BLaER1 treated with 17β-estradiol and CSF1 and Interleukin-3, amounts not matched to agents 10 nM and 100 nM (cell line): Measurements from ENCODE around the gene HDAC11.
A peak's percentile ranks its signal among the peaks of the same experiment; 100 is the strongest.
"Not testable (repeated sequence)": the region's sequence is repeated elsewhere in the genome, so short reads cannot be mapped to it uniquely, and the experiment has no call there.

ENCODE experiments used
- H3K27ac ChIP-seq, 11 experiments: shearing (Covaris generic); formaldehyde crosslinking; 2 replicates each; pipeline ENCODE4 v1.8.1; 2022
- H3K27me3 ChIP-seq, 11 experiments: shearing (Covaris generic); formaldehyde crosslinking; 2 replicates each; pipeline ENCODE4 v1.8.1; 2022
- H3K36me3 ChIP-seq, 11 experiments: shearing (Covaris generic); formaldehyde crosslinking; 2 replicates each; pipeline ENCODE4 v1.8.1; 2022
- H3K4me1 ChIP-seq, 10 experiments: shearing (Covaris generic); formaldehyde crosslinking; 2 replicates each; pipeline ENCODE4 v1.8.1; 2022
- H3K4me2 ChIP-seq, 11 experiments: shearing (Covaris generic); formaldehyde crosslinking; 2 replicates each; pipeline ENCODE4 v1.8.1; 2022
- H3K4me3 ChIP-seq, 10 experiments: shearing (Covaris generic); formaldehyde crosslinking; 2 replicates each; pipeline ENCODE4 v1.8.1; 2022
- H3K9ac ChIP-seq, 11 experiments: shearing (Covaris generic); formaldehyde crosslinking; 2 replicates each; pipeline ENCODE4 v1.8.1; 2022
- H3K9me3 ChIP-seq, 11 experiments: shearing (Covaris generic); formaldehyde crosslinking; replicated peaks in 1 of 11; 2 replicates each; pipeline ENCODE4 v1.8.1; 2022
- H4K20me1 ChIP-seq, 11 experiments: shearing (Covaris generic); formaldehyde crosslinking; 2 replicates each; pipeline ENCODE4 v1.8.1; 2022
- Cebpa-rat ChIP-seq, 11 experiments: shearing (Covaris generic); IDR thresholded peaks; 2 replicates each; pipeline ENCODE4 v1.8.1; 2022

Gene HDAC11

GRCh38 chr3:13479582-13480339 lies at the start of gene HDAC11:
Gene HDAC11, plus strand, starts transcription at chr3:13480306. Its CDS starts 42 bp downstream, at chr3:13480348.
- TF ChIP-seq Cebpa-rat (IDR thresholded peaks at IDR 0.05), result peak in 10 of 11 experiments; percentile 35 to 93 (median 80); a peak in 16 of 22 replicates
- Histone ChIP-seq H3K4me1 (peaks cover 37 to 57% (median 55%) of the 10 kb centered on the region in 10 experiments), H3K9ac (peak within 1 kb of the TSS; percentile 80 to 95 (median 87)), H3K36me3 (no peaks in the 10 kb centered on the region), H3K4me2 (peak within 1 kb of the TSS; percentile 89 to 99 (median 97)), H3K9me3 (no peaks in the 10 kb centered on the region), H3K27ac (peak within 1 kb of the TSS; percentile 82 to 92 (median 89)), H4K20me1 (no peaks in the 10 kb centered on the region; a peak in 2 of 22 replicates), H3K27me3 (no peaks in the 10 kb centered on the region; a peak in 1 of 22 replicates), H3K4me3 (peak within 1 kb of the TSS; percentile 59 to 79 (median 70))

GRCh38 chr3:13430411-13430875 lies 49.7 kb upstream of the HDAC11 start:
- H3K4me1 ChIP-seq, H4K20me1 ChIP-seq, H3K9ac ChIP-seq, H3K27ac ChIP-seq, H3K4me3 ChIP-seq, H3K4me2 ChIP-seq, H3K36me3 ChIP-seq, H3K27me3 ChIP-seq, H3K9me3 ChIP-seq: not testable (repeated sequence)

- Histone ChIP-seq H3K36me3 (no peaks in the 10 kb centered on the region), H3K4me1 (peaks cover 0 to 7% (median 5%) of the 10 kb centered on the region in 10 experiments; a peak in 8 of 20 replicates), H3K9ac (no peak overlapping the region), H4K20me1 (no peaks in the 10 kb centered on the region), H3K27me3 (no peaks in the 10 kb centered on the region), H3K27ac (no peak overlapping the region), H3K9me3 (peaks cover 0 to 8% (median 5%) of the 10 kb centered on the region in 11 experiments; a peak in 6 of 22 replicates), H3K4me3 (no peak overlapping the region), H3K4me2 (no peak overlapping the region)
- TF ChIP-seq Cebpa-rat (IDR thresholded peaks at IDR 0.05), result no peak
These were observed 48.0 kb upstream of the HDAC11 start for GRCh38 chr3:13432093-13432492.

- H3K4me2 ChIP-seq, result no peak overlapping the region
- H3K27me3 ChIP-seq, result no peaks in the 10 kb centered on the region
- no peak overlapping the region for H3K27ac ChIP-seq
- H3K36me3 ChIP-seq, result no peaks in the 10 kb centered on the region
- no peak overlapping the region for H3K4me3 ChIP-seq
- H3K4me1 ChIP-seq, result peaks cover 0 to under 1% (median 0%) of the 10 kb centered on the region in 10 experiments; a peak in 1 of 20 replicates
- TF ChIP-seq Cebpa-rat (IDR thresholded peaks at IDR 0.05), result no peak
- H4K20me1 ChIP-seq, result no peaks in the 10 kb centered on the region
- peaks cover 0 to 8% (median 5%) of the 10 kb centered on the region in 11 experiments; a peak in 6 of 22 replicates for H3K9me3 ChIP-seq
- no peak overlapping the region for H3K9ac ChIP-seq
These were observed 46.2 kb upstream of the HDAC11 start for GRCh38 chr3:13433912-13434311.

GRCh38 chr3:13436213-13436612 lies 43.9 kb upstream of the HDAC11 start:
- not testable (repeated sequence) for H3K27ac ChIP-seq, H3K4me2 ChIP-seq, H3K27me3 ChIP-seq, H3K9me3 ChIP-seq, H3K4me3 ChIP-seq, H4K20me1 ChIP-seq, H3K9ac ChIP-seq, H3K36me3 ChIP-seq
- peaks cover 0 to 15% (median 0%) of the 10 kb centered on the region in 10 experiments; a peak in 3 of 20 replicates for H3K4me1 ChIP-seq

GRCh38 chr3:13440204-13440817 lies 39.8 kb upstream of the HDAC11 start:
- Histone ChIP-seq H3K9me3 (peaks cover 0 to 5% (median 0%) of the 10 kb centered on the region in 11 experiments; a peak in 3 of 22 replicates), H3K27me3 (no peaks in the 10 kb centered on the region), H4K20me1 (no peaks in the 10 kb centered on the region), H3K36me3 (no peaks in the 10 kb centered on the region), H3K4me2 (peak overlapping the region in 1 of 11 experiments; percentile 21; a peak in 2 of 22 replicates), H3K4me3 (no peak overlapping the region), H3K9ac (no peak overlapping the region), H3K27ac (no peak overlapping the region), H3K4me1 (peaks cover 0 to 15% (median 0%) of the 10 kb centered on the region in 10 experiments; a peak in 3 of 20 replicates)
- no peak for TF ChIP-seq Cebpa-rat (IDR thresholded peaks at IDR 0.05)

GRCh38 chr3:13442882-13443281 lies 37.2 kb upstream of the HDAC11 start:
- H3K9ac ChIP-seq, H3K4me3 ChIP-seq, H3K27me3 ChIP-seq, H3K27ac ChIP-seq, H3K36me3 ChIP-seq, H4K20me1 ChIP-seq, H3K9me3 ChIP-seq, H3K4me2 ChIP-seq: not testable (repeated sequence)
- H3K4me1 ChIP-seq, result peaks cover 0 to 15% (median 0%) of the 10 kb centered on the region in 10 experiments; a peak in 3 of 20 replicates

GRCh38 chr3:13451301-13451673 lies 28.8 kb upstream of the HDAC11 start:
- H3K27ac ChIP-seq, result peak overlapping the region in 10 of 11 experiments; percentile 33 to 81 (median 72); a peak in 18 of 22 replicates
- H3K9ac ChIP-seq, result peak overlapping the region; percentile 14 to 76 (median 67); a peak in 21 of 22 replicates

More at GRCh38 chr3:13451301-13451673, 28.8 kb upstream of the HDAC11 start:
- Histone ChIP-seq H4K20me1 (no peaks in the 10 kb centered on the region), H3K4me1 (peaks cover 13 to 24% (median 17%) of the 10 kb centered on the region in 10 experiments), H3K27me3 (no peaks in the 10 kb centered on the region), H3K9me3 (no peaks in the 10 kb centered on the region), H3K4me3 (peak overlapping the region; percentile 51 to 69 (median 59)), H3K4me2 (peak overlapping the region; percentile 76 to 95 (median 88)), H3K36me3 (no peaks in the 10 kb centered on the region)
- no peak for TF ChIP-seq Cebpa-rat (IDR thresholded peaks at IDR 0.05)
